GM18909 (cell line): ENCODE data around the gene AGRN.
A peak's percentile ranks its signal among the peaks of the same experiment; 100 is the strongest.
"Not testable (repeated sequence)": the region's sequence is repeated elsewhere in the genome, so short reads cannot be mapped to it uniquely, and the experiment has no call there.

ENCODE experiments used
- ATAC-seq: cut with Tn5 transposase; IDR thresholded peaks from one replicate; pipeline ENCODE4 v1.9.1; 2021; ENCODE audit warnings: mild to moderate bottlenecking; ENCODE audit not compliant: unreplicated experiment, poor library complexity

AGRN gene

DNA sequence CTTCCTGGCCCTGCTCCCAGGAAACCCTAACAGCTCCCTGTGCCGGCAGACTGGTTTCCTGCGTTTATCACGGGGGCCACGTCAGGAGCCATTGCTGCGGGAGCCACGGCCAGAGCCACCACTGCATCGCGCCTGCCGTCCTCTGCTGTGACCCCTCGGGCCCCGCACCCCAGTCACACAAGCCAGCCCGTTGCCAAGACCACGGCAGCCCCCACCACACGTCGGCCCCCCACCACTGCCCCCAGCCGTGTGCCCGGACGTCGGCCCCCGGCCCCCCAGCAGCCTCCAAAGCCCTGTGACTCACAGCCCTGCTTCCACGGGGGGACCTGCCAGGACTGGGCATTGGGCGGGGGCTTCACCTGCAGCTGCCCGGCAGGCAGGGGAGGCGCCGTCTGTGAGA is 28.0 kb downstream of the AGRN start:
- ATAC-seq, result no peak

DNA sequence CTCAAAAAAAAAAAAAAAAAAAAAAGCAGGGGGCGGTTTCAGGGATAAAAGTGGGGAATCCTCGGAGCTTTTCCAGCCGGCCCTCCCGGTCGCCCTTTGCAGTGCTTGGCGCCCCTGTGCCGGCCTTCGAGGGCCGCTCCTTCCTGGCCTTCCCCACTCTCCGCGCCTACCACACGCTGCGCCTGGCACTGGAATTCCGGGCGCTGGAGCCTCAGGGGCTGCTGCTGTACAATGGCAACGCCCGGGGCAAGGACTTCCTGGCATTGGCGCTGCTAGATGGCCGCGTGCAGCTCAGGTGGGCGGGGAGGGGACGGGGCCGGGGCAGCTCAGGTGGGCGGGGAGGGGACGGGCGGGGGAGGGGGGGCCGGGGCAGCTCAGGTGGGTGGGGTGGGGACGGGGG is 28.8 kb downstream of the AGRN start:
- no peak for ATAC-seq

DNA sequence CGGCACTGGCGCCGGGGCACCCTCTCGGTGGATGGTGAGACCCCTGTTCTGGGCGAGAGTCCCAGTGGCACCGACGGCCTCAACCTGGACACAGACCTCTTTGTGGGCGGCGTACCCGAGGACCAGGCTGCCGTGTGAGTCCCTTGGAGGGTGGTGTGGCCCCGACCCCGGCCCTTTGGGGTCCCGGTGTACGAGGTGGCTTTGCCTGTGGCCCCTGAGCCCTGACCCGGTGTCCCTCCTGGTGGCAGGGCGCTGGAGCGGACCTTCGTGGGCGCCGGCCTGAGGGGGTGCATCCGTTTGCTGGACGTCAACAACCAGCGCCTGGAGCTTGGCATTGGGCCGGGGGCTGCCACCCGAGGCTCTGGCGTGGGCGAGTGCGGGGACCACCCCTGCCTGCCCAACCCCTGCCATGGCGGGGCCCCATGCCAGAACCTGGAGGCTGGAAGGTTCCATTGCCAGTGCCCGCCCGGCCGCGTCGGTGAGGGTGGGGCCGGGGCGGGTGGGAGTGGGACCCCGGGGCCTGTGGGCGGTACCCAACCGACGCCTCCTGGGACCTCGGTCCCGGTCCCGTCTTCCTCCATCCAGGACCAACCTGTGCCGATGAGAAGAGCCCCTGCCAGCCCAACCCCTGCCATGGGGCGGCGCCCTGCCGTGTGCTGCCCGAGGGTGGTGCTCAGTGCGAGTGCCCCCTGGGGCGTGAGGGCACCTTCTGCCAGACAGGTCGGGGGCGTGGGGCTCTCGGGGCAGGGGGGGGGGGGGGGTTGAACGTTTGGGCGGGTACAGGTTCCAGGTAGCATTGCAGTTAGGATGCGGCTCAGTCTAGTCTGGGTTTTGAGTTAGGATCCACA is 29.6 kb downstream of the AGRN start:
- ATAC-seq, result no peak

DNA sequence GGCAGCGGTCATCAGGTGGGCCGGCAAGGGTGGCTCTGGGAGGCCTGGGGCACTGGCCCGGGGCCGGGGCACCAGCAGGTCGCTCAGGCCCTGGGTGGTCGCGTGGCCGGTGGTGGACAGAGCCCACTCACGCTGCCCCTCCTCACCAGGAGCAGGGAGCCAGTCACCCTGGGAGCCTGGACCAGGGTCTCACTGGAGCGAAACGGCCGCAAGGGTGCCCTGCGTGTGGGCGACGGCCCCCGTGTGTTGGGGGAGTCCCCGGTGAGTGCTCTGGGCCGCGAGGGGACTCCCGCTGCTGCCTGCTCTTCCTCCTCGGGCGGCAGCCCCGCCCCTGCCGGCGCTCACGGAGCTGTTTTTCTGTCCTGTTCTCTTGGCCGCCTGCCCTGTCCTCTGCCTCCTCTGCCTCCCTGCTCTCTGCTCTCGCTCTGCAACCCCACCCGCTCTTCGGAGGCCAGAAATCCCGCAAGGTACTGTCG is 30.7 kb downstream of the AGRN start:
- ATAC-seq, result no peak

DNA sequence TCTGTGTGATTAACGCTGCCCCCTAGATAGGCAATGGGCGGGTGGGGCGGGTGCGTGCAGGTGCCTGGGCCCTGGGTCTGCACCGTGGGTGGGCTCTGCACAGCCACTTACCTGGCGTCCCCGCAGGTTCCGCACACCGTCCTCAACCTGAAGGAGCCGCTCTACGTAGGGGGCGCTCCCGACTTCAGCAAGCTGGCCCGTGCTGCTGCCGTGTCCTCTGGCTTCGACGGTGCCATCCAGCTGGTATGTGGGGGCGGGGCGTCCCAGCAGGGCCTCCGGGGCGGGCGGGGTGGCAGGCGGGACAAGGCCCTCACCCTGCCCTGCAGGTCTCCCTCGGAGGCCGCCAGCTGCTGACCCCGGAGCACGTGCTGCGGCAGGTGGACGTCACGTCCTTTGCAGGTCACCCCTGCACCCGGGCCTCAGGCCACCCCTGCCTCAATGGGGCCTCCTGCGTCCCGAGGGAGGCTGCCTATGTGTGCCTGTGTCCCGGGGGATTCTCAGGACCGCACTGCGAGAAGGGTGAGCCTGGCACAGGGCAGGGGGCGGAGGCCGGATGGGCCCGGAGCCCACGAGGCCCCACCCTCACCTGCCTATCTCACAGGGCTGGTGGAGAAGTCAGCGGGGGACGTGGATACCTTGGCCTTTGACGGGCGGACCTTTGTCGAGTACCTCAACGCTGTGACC is 31.3 kb downstream of the AGRN start:
- no peak for ATAC-seq

DNA sequence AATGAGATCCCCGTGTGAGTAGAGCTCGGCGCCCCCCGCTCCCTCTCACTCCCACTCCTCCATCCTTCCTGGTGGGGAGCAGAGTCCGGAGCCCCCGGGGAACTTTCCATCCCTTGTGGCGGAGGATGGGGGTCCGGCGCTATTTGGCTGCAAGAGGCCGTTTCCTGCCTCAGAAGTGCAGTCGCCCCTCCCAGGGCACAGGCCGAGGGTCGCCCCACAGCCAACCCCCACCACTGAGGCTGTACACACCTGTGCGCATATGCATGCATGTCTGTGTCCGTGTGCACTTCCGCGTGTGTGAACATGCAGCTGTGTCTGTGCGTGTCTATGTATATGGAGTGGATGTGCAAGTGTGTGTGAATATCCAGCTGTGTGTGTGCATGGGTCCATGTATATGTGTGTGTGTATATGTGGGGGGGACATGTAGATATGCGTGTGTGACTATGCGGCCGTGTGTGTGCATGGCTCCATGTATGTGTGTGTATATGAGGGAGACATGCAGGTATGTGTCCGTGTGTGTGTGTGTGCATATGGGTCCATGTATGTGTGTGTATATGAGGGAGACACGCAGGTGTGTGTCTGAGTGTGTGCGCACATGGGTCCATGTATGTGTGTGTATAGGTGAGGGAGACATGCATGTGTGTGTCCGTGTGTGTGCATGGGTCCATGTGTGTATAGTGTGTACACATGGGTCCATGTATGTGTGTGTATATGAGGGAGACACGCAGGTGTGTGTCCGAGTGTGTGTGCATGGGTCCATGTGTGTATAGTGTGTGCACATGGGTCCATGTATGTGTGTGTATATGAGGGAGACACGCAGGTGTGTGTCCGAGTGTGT is 32.3 kb downstream of the AGRN start:
- no peak for ATAC-seq

DNA sequence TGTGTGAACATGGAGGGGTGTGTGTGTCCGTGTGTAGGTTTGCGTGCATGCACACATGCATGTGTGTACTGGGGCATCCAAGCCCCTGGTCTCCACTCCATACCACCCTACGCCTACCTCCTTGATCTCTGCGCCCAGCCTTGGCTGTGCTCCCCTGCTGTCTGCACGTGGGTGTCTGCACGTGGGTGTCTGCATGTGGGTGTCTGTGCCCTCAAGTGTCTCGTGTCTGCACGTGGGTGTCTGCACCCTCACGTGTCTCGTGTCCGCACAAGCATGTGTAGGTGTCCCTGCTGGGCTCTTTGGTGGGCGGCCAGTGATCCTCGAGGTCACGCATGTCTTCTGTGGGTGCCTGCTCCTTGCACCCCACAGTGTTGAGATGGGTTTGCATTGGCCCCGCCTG is 33.1 kb downstream of the AGRN start:
- ATAC-seq, result no peak

DNA sequence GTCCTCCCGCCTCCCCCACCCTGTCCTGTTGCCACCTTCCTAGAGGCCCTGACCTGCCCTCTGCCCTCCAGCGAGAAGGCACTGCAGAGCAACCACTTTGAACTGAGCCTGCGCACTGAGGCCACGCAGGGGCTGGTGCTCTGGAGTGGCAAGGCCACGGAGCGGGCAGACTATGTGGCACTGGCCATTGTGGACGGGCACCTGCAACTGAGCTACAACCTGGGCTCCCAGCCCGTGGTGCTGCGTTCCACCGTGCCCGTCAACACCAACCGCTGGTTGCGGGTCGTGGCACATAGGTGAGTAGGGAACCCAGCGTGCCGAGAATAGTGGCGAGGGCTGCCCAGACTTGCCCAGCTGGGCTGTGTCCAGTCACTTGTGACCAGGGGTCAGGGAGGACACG is 33.8 kb downstream of the AGRN start:
- ATAC-seq, result no peak

DNA sequence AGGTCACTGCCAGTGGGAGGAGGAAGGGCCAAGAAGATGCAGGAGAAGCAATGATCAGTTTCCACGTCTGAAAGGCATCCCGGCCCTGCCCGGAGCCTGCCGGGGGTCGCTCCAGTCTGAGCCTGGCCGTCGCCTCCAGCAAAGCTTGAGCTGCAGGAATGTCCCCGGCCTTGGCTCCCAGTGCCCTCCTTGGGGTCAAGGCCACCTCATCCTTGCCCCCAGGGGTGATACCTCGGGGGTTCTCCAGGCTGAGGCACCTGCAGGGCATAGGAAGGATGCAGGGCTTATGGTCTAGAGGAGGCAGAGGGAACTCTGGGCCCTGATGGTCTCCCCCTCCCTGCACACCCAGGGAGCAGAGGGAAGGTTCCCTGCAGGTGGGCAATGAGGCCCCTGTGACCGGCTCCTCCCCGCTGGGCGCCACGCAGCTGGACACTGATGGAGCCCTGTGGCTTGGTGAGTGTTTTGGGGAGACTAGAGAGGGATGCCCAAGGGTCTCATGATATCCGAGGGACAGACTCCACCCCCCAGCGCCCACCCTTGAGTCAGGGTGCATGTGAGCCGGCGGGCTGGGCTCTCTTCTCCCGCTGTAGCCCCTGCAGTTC is 34.3 kb downstream of the AGRN start:
- no peak for ATAC-seq

DNA sequence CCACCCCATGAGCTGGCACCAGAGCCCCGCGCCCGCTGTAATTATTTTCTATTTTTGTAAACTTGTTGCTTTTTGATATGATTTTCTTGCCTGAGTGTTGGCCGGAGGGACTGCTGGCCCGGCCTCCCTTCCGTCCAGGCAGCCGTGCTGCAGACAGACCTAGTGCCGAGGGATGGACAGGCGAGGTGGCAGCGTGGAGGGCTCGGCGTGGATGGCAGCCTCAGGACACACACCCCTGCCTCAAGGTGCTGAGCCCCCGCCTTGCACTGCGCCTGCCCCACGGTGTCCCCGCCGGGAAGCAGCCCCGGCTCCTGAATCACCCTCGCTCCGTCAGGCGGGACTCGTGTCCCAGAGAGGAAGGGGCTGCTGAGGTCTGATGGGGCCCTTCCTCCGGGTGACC is 35.1 kb downstream of the AGRN start:
- no peak for ATAC-seq

DNA sequence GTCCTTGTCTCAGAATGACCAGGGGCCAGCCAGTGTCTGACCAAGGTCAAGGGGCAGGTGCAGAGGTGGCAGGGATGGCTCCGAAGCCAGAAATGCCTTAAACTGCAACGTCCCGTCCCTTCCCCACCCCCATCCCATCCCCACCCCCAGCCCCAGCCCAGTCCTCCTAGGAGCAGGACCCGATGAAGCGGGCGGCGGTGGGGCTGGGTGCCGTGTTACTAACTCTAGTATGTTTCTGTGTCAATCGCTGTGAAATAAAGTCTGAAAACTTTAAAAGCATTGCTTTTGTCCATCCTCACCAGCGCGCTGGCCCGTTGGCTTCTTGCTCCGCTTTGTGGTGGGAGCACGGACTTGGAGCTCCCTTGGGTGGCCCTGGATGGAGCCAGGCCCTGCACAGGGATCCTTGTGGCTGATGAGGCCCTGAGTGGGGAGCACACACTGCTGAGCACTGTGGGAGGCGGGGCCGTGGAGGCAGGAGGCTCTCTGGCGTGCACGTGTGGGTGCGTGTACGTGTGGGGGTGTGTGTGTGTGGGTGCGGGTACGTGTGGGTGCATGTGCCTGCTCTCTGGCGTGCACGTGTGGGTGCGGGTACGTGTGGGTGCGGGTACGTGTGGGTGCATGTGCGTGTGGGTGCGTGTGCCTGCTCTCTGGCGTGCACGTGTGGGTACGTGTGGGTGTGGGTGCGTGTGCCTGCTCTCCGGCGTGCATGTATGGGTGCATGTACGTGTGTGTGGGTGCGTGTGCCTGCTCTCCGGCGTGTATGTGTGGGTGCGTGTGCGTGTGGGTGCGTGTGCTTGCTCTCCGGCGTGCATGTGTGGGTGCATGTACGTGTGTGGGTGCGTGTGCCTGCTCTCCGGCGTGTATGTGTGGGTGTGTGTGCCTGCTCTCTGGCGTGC is 36.2 kb downstream of the AGRN start:
- ATAC-seq, result no peak

DNA sequence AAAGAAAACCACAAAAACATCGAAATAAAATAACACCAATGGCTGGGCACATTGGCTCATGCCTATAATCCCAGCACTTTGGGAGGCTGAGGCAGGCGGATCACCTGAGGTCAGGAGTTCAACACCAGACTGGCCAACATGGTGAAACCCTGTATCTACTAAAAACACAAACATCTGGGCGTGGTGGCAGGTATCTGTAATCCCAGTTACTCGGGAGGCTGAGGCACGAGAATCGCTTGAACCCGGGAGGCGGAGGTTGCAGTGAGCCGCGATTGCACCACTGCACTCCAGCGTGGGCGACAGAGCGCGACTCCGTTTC is 37.8 kb downstream of the AGRN start:
- ATAC-seq, result not testable (repeated sequence)

DNA sequence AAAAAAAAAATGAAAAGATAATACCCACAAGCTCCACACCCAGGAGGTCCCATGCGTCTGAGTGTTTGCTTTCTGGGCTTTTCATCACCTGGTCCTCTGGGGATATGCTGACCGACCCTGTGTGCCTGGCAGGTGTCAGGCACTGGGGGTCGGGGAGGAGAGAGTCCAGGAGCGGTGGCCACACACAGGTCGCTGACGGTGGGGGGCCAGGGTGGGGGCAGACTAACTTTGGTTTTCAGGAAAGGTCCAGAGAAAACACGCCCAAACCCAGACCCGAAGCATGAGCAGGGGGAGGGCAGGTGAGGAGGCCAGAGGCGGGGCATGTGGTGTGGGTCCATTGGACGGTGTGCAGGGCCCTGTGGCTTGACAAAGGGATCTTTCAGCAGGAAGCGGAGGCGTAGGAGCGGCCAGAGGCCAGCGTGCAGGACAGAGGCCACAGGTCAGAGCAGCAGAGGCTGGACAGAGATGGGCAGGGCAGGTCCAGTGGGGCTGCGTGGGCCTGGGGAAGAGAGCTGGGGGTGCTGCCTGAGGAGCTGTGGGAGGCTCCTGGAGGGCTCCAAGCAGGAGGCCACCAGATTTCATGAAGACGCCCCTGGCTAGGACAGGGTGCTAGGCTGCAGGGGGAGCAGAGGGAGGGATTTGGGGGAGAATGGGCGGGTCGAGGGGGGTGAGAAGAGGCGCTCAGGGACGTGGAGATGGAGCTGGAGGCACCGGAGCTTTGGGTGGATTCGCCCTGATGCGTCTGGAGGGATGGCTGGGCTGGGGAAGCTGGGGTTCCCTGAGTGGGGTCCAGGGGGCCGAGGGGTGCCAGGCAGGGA is 38.4 kb downstream of the AGRN start:
- no peak for ATAC-seq

DNA sequence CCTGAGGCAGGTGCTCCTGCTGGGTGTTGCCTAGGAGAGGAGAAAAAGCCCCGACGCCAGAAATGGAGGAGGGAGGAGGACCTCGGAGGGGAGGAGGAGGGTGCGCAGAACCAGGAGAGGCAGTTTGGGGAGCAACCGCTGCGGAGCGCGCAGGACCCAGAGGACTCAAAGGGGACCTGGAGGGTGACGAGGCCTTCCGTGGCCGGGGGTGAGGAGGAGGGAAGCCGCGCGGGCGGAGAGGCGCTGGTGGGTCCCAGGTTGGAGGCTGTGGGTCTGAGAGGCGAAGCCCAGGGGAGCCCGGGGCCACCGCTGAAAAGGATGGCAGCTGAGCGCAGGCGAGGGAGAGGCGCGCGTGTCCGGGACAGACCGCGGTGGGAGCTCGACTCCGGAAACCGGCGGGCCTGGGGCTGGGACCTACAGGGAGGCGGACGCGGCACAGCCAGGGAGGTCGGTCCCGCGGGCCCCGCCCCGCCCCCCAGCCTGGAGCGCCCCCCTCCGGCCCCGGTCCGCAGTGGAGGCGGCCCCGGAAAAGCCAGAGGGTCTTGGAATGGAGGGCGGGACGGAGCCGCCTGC is 39.1 kb downstream of the AGRN start:
- peak; percentile 43 for ATAC-seq

DNA sequence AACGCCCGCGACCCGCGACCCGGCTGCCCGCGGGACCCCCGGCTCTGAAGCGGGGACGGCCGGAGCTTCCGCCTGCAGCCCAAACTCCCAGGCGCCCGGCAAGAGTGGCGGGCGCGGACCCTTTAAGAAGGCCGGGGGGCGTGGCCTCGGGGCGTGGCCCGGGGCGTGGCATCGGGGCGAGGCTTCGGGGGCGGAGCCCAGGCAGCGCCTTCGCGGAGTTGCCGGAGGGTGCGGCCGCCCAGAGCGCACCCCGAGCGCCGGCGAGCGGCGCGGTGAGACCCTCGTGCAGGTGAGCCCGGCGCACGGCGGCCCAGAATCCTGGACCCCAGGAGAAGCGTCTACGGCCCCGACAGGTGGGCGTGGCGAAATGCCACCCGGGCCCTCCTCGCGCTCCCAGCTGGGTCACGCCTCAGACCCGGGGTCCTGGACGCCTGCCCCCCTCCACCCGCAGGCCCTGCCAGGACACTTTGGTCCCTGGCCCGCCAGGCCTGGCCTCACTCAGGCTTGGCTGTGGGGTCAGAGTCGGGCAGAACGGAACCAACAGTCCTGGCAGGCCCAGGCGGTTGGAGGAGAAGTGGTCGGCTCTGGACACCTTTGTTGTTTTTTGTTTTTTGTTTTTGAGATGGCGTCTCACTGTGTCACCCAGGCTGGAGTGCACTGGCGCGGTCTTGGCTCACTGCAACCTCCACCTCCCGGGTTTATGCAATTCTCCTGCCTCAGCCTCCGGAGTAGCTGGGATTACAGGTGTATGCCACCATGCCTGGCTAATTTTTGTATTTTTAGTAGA is 39.8 kb downstream of the AGRN start:
- peak; percentile 74 for ATAC-seq

DNA sequence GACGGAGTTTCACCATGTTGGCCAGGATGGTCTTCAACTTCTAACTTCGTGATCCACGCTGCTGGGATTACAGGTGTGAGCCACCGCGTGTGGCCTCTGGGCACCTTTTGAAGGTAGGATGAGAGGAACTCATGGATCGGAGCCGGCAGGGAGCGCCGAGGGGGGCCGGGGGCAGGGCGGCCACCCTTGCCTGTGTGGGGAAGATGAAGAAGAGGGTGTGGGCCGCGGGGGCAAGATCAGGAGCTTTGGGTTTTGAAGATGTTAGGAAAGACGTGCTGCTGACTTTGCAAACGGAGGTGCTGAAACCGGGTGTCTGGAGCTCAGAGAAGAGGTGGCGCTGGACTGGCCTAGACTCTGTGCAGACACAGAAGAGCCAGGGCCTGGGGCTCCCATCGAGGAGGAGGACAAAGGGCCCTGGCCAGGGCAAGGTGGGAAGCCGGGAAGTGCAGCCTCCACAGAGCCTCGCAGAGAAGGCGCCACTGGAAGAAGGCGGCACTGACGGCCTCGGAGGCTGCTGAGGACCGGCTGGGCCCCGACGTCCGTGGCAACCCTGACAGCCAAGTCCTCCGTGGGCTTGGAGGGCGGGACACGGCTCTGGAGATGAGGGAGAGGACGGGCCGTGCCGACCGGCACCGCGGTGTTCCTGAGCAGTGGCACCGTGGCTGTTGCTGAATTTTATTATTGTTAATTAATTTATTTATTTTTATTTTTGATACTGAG is 40.5 kb downstream of the AGRN start:
- no peak for ATAC-seq

DNA sequence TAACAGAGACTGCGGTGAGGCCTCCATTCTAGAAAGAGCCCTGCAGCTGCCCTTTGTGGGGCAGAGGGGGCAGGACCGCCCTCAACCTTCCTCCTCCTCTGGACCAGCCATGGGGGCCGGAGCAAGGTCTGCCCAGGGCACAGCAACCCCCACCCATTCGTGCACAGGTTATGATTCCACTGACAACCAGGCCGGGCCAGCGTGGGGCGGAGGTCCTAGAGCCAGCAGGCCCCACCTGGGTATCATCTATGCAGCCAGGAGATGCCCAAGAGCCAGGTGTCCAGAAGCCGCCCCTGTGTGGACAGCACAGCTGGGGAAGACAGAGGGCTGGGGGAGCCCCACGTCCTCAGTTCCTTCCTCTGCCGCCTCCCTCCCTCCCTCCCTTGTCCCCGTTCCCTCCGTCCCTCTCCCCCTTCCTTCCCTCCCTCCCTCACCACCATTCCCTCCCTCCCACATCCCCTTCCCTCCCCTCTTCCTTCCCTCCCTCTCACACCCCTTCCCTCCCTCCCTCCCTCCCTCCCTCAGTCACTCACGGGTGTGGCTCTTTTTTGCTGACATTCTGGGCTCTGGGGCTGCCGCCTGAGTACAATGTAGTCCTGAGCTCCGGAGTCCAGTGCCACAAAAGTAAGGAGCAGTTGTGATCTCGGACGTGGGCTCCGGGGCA is 41.9 kb downstream of the AGRN start:
- ATAC-seq, result no peak
